Keratinocyte (primary cell): ENCODE data around the gene ASPSCR1.

ENCODE experiments used
- EZH2 ChIP-seq: IDR thresholded peaks from one replicate; pipeline ENCODE4 v1.6.1; 2012; ENCODE audit warnings: inconsistent platforms, mild to moderate bottlenecking, low read length, moderate library complexity
- TF ChIP-seq, protein P1 (sequence below), 3 experiments: IDR thresholded peaks in 1 of 3; conservative IDR thresholded peaks in 1 of 3; optimal IDR thresholded peaks in 1 of 3; 2 replicates in 2 of 3; 3 replicates in 1 of 3; pipeline versions ENCODE3 to v1.5.1; 2011; ENCODE audit warnings: low read length in 3 of 3, mild to moderate bottlenecking in 3 of 3, moderate library complexity in 2 of 3, control low read depth in 1 of 3, inconsistent platforms in 1 of 3; ENCODE audit not compliant: insufficient read depth in 2 of 3; ENCODE audit errors: extremely low read depth in 1 of 3

DNA sequence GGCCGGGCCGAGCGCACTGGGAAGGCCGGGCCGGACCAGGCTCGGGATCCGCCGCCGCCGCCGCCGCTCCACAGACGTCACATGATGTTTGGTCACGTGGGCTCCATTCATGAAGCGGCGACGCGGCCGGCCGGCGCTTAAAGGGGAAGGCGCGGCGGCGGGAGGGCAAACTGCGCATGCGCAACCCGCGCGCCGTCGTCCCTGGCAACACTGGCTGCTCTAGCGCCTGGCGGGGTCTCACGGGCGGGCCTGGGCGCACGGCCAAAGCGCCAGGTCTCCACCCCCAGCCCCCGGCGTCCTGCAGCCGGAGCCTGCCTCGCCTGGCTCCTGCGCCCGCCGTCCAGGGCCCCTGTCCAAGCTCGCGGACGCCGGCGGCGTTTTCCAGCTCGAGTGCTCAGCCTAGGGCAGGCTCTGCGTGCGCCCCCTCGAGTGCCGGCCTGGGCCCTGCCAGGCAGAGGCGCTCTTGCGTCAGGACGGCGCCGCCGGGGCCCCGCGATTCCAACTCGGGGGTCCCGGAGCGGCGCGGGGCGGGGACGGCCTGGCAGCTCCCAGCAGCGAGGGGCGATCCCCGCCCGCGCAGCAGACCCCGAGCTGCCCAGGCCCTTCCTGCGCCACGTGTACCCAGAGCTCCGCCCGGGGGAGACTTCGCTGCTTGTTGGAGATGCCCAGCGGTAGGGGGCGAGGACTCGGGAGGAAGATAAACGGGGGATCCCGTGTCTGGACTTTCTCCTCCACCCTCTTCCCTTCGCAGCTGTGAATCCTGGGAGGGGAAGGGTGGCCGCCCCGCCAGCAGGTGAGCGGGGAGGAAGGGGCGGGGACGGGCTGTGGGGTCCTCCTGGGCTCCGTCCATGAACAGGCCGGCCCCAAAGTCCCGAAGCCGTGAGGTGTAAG, 49.5 kb upstream of the ASPSCR1 start, which contains the start of gene MAFG:
- TF ChIP-seq, protein P1, sequence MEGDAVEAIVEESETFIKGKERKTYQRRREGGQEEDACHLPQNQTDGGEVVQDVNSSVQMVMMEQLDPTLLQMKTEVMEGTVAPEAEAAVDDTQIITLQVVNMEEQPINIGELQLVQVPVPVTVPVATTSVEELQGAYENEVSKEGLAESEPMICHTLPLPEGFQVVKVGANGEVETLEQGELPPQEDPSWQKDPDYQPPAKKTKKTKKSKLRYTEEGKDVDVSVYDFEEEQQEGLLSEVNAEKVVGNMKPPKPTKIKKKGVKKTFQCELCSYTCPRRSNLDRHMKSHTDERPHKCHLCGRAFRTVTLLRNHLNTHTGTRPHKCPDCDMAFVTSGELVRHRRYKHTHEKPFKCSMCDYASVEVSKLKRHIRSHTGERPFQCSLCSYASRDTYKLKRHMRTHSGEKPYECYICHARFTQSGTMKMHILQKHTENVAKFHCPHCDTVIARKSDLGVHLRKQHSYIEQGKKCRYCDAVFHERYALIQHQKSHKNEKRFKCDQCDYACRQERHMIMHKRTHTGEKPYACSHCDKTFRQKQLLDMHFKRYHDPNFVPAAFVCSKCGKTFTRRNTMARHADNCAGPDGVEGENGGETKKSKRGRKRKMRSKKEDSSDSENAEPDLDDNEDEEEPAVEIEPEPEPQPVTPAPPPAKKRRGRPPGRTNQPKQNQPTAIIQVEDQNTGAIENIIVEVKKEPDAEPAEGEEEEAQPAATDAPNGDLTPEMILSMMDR (optimal IDR thresholded peaks at IDR 0.05 in 1 of 3, IDR thresholded peaks at IDR 0.05 in 1 of 3, conservative IDR thresholded peaks at IDR 0.05 in 1 of 3; ENCODE audit: extremely low read depth in 1 of 3, insufficient read depth in 2 of 3, low read length in 3 of 3) = peak in 1 of 3 experiments; percentile 44
- TF ChIP-seq EZH2 = no peak
